ENCODE results near the gene NPM3.

The NPM3 gene

GRCh38 chr10:101772895-101773761 lies 10.1 kb downstream of the NPM3 start:
- no peak for DNase-seq (ENCODE audit: low read depth)
- no peak overlapping the region for H3K4me3 ChIP-seq (ENCODE audit: low read length)
- TF ChIP-seq CTCF (conservative IDR thresholded peaks at IDR 0.05; ENCODE audit: low read length) = no peak

- H3K4me3 ChIP-seq (ENCODE audit: low read length) = no peak overlapping the region
- no peak for TF ChIP-seq CTCF (conservative IDR thresholded peaks at IDR 0.05; ENCODE audit: low read length)
- DNase-seq (ENCODE audit: low read depth) = no peak
Measured at GRCh38 chr10:101772017-101772894, 11.0 kb downstream of the NPM3 start.

GRCh38 chr10:101771380-101771779 lies 11.9 kb downstream of the NPM3 start:
- no peak for TF ChIP-seq CTCF (conservative IDR thresholded peaks at IDR 0.05; ENCODE audit: low read length)
- DNase-seq (ENCODE audit: low read depth) = no peak
- no peak overlapping the region for H3K4me3 ChIP-seq (ENCODE audit: low read length)

GRCh38 chr10:101770331-101771215 lies 12.7 kb downstream of the NPM3 start:
- no peak for TF ChIP-seq CTCF (conservative IDR thresholded peaks at IDR 0.05; ENCODE audit: low read length)
- no peak overlapping the region for H3K4me3 ChIP-seq (ENCODE audit: low read length)
- DNase-seq (ENCODE audit: low read depth) = no peak

GRCh38 chr10:101769541-101770180 lies 13.6 kb downstream of the NPM3 start:
- DNase-seq (ENCODE audit: low read depth) = no peak
- no peak for TF ChIP-seq CTCF (conservative IDR thresholded peaks at IDR 0.05; ENCODE audit: low read length)
- no peak overlapping the region for H3K4me3 ChIP-seq (ENCODE audit: low read length)

GRCh38 chr10:101768791-101769170 lies 14.5 kb downstream of the NPM3 start:
- no peak for TF ChIP-seq CTCF (conservative IDR thresholded peaks at IDR 0.05; ENCODE audit: low read length)
- no peak for DNase-seq (ENCODE audit: low read depth)
- no peak overlapping the region for H3K4me3 ChIP-seq (ENCODE audit: low read length)
